ENCODE data around the gene INPP5A. TPM values are rescaled to one million over a fixed set of nuclear protein-coding genes. Genes with fewer than 3 reads are reported as not detected.

Gene INPP5A
- total and polyA plus RNA-seq, 10 of the 15 experiments (the other 5 are each of a cell fraction or from before 2014, with no cell fraction given): 0.52 to 15.0 (median 6.3) TPM

DNA sequence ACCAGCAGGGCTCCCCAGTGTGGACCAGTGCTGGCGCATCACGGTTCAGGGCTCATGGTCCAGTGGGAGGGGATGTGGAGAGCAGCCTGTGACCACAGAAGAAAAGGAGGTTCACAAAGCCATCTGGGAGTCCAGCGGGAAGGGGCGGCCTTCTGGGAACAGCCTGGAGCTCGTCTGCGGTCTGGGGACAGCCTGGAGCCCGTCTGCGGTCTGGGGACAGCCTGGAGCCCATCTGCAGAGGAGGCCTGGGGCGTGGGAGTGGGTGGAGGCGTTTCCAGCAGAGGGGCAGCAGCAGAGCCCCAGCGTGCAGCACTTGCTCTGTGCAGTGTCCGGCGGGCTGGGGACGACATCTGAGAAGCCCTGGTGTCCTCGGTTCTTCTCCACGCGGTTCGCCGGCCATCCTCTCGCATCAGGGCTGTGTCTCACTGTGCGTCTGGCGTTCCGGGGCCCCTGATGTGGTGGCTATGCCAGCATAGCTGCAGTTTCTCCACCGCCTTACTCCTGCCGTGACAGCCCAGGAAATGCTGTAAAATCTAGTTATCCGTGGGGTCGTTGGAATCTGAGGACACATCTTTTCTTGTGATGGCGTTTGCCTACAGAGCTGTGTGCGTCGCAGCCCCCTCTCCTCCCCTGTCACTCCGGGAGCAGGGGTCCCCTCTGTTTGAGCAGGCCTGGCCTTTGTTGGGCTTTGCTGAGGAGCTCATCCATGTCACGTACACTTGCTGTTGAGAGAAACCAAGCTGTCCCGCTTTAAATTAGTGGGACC lies 104.6 kb downstream of the INPP5A start (continued):
- TF ChIP-seq, protein P1, sequence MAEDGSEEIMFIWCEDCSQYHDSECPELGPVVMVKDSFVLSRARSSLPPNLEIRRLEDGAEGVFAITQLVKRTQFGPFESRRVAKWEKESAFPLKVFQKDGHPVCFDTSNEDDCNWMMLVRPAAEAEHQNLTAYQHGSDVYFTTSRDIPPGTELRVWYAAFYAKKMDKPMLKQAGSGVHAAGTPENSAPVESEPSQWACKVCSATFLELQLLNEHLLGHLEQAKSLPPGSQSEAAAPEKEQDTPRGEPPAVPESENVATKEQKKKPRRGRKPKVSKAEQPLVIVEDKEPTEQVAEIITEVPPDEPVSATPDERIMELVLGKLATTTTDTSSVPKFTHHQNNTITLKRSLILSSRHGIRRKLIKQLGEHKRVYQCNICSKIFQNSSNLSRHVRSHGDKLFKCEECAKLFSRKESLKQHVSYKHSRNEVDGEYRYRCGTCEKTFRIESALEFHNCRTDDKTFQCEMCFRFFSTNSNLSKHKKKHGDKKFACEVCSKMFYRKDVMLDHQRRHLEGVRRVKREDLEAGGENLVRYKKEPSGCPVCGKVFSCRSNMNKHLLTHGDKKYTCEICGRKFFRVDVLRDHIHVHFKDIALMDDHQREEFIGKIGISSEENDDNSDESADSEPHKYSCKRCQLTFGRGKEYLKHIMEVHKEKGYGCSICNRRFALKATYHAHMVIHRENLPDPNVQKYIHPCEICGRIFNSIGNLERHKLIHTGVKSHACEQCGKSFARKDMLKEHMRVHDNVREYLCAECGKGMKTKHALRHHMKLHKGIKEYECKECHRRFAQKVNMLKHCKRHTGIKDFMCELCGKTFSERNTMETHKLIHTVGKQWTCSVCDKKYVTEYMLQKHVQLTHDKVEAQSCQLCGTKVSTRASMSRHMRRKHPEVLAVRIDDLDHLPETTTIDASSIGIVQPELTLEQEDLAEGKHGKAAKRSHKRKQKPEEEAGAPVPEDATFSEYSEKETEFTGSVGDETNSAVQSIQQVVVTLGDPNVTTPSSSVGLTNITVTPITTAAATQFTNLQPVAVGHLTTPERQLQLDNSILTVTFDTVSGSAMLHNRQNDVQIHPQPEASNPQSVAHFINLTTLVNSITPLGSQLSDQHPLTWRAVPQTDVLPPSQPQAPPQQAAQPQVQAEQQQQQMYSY (CRISPR knock-in tag; IDR thresholded peaks at IDR 0.05): no peak
- TF ChIP-seq TAF1 (IDR thresholded peaks at IDR 0.05; ENCODE audit: borderline replicate concordance, low read depth, low read length) (no peak), SUZ12 (IDR thresholded peaks at IDR 0.05; ENCODE audit: unreplicated experiment) (no peak), EGR1 (IDR thresholded peaks at IDR 0.05; ENCODE audit: borderline replicate concordance in 1 of 2, low read depth in 2 of 2, low read length in 2 of 2) (no peak), CEBPB (IDR thresholded peaks at IDR 0.05; ENCODE audit: borderline replicate concordance in 1 of 2, low read depth in 2 of 2, low read length in 2 of 2) (no peak)
- TF ChIP-seq, protein P2, sequence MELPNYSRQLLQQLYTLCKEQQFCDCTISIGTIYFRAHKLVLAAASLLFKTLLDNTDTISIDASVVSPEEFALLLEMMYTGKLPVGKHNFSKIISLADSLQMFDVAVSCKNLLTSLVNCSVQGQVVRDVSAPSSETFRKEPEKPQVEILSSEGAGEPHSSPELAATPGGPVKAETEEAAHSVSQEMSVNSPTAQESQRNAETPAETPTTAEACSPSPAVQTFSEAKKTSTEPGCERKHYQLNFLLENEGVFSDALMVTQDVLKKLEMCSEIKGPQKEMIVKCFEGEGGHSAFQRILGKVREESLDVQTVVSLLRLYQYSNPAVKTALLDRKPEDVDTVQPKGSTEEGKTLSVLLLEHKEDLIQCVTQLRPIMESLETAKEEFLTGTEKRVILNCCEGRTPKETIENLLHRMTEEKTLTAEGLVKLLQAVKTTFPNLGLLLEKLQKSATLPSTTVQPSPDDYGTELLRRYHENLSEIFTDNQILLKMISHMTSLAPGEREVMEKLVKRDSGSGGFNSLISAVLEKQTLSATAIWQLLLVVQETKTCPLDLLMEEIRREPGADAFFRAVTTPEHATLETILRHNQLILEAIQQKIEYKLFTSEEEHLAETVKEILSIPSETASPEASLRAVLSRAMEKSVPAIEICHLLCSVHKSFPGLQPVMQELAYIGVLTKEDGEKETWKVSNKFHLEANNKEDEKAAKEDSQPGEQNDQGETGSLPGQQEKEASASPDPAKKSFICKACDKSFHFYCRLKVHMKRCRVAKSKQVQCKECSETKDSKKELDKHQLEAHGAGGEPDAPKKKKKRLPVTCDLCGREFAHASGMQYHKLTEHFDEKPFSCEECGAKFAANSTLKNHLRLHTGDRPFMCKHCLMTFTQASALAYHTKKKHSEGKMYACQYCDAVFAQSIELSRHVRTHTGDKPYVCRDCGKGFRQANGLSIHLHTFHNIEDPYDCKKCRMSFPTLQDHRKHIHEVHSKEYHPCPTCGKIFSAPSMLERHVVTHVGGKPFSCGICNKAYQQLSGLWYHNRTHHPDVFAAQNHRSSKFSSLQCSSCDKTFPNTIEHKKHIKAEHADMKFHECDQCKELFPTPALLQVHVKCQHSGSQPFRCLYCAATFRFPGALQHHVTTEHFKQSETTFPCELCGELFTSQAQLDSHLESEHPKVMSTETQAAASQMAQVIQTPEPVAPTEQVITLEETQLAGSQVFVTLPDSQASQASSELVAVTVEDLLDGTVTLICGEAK (IDR thresholded peaks at IDR 0.05; ENCODE audit: borderline replicate concordance): no peak
- TF ChIP-seq, protein P3, sequence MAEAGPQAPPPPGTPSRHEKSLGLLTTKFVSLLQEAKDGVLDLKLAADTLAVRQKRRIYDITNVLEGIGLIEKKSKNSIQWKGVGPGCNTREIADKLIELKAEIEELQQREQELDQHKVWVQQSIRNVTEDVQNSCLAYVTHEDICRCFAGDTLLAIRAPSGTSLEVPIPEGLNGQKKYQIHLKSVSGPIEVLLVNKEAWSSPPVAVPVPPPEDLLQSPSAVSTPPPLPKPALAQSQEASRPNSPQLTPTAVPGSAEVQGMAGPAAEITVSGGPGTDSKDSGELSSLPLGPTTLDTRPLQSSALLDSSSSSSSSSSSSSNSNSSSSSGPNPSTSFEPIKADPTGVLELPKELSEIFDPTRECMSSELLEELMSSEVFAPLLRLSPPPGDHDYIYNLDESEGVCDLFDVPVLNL (IDR thresholded peaks at IDR 0.05; ENCODE audit: low read depth, low read length): no peak
- TF ChIP-seq, protein P4, sequence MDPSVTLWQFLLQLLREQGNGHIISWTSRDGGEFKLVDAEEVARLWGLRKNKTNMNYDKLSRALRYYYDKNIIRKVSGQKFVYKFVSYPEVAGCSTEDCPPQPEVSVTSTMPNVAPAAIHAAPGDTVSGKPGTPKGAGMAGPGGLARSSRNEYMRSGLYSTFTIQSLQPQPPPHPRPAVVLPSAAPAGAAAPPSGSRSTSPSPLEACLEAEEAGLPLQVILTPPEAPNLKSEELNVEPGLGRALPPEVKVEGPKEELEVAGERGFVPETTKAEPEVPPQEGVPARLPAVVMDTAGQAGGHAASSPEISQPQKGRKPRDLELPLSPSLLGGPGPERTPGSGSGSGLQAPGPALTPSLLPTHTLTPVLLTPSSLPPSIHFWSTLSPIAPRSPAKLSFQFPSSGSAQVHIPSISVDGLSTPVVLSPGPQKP (IDR thresholded peaks at IDR 0.05; ENCODE audit: low read depth, low read length): no peak

Data from GM12878 (cell line).